ENCODE results near the gene CMSS1.

- no peak for TF ChIP-seq LEF1 (IDR thresholded peaks at IDR 0.05; ENCODE audit: borderline replicate concordance)
- TF ChIP-seq SUZ12 (IDR thresholded peaks at IDR 0.05), result no peak
These were observed 261.7 kb downstream of the CMSS1 start for GRCh38 chr3:100079328-100079727.
